ENCODE results near the gene SEMA6D.

DNA sequence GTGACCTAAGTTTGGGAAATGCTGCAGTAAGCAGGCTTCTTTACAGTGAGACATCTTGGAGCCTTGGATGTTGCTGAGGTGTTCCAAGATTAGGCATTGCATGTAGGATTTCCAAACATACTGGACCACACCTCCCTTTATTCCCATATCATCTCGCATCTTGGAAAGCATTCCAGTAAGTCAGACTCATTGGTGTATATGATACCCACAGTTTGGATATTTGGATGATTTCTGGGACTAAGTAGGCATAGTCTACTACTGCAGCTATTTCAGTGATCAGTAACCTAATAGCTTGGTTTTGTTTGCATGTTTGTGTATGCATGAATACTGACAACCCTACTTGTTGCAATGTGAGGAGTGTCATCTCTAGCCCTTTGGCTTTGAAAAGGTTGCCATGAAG, 97.3 kb downstream of the SEMA6D start:
- TF ChIP-seq CHD2 (IDR thresholded peaks at IDR 0.05; ENCODE audit: low read length, partially characterized antibody), result no peak
- TF ChIP-seq USF2 (IDR thresholded peaks at IDR 0.05; ENCODE audit: borderline replicate concordance, low read depth, low read length), result no peak
- no peak for TF ChIP-seq CTCF (IDR thresholded peaks at IDR 0.05)
- no peak for TF ChIP-seq EZH2phosphoT487 (IDR thresholded peaks at IDR 0.05; ENCODE audit: borderline replicate concordance, low read depth)
- TF ChIP-seq ZBTB33 (IDR thresholded peaks at IDR 0.05; ENCODE audit: borderline replicate concordance, low read depth), result no peak
- TF ChIP-seq FOXM1 (IDR thresholded peaks at IDR 0.05; ENCODE audit: low read depth), result no peak
- TF ChIP-seq REST (IDR thresholded peaks at IDR 0.05; ENCODE audit: low read depth, low read length), result no peak
- TF ChIP-seq MXI1 (IDR thresholded peaks at IDR 0.05; ENCODE audit: low read depth, low read length), result no peak
- TF ChIP-seq RFX5 (IDR thresholded peaks at IDR 0.05; ENCODE audit: low read length), result no peak
- TF ChIP-seq YY1 (IDR thresholded peaks at IDR 0.05; ENCODE audit: low read depth), result no peak
- no peak for TF ChIP-seq MAX (IDR thresholded peaks at IDR 0.05; ENCODE audit: low read depth)
- no peak for TF ChIP-seq RAD21 (IDR thresholded peaks at IDR 0.05; ENCODE audit: low read length)
- TF ChIP-seq SMC3 (IDR thresholded peaks at IDR 0.05; ENCODE audit: low read depth, low read length), result no peak

Measured in SK-N-SH (cell line).